Measurements from ENCODE around the gene RFC4. TPM values are rescaled to one million over a fixed set of nuclear protein-coding genes. Genes with fewer than 3 reads are reported as not detected.

RFC4 gene
- total and polyA plus RNA-seq, 2 experiments from 2014 or later = 73.3 to 107 TPM

- TF ChIP-seq REST (IDR thresholded peaks at IDR 0.05; ENCODE audit: unreplicated experiment) = no peak
- no peak for TF ChIP-seq STAT1 (IDR thresholded peaks at IDR 0.05; ENCODE audit: unreplicated experiment)
- TF ChIP-seq ZNF462 (CRISPR knock-in tag; IDR thresholded peaks at IDR 0.05) = no peak
- no peak for TF ChIP-seq POLR2AphosphoS5 (IDR thresholded peaks at IDR 0.05; ENCODE audit: low read depth)
- TF ChIP-seq CREB1 (CRISPR knock-in tag; IDR thresholded peaks at IDR 0.05; ENCODE audit: low read depth) = no peak
Observed at GRCh38 chr3:186818516-186818915, 12.2 kb upstream of the RFC4 start (continued).

- Histone ChIP-seq H3K27me3 (ENCODE audit: insufficient read depth) (no peaks in the 10 kb centered on the region), H3K4me3 (no peak overlapping the region), H4K20me1 (replicated peaks; ENCODE audit: insufficient read depth) (no peaks in the 10 kb centered on the region), H3K4me2 (0 out of 2 replicates have a peak overlapping the region, but pooled peaks have one; percentile 38), H3K4me1 (ENCODE audit: insufficient read depth) (peaks cover 13% of the 10 kb centered on the region), H2AFZ (peak overlapping the region; percentile 73; the same call in 1 of the 2 replicates), H3K79me2 (replicated peaks; ENCODE audit: insufficient read depth) (no peaks in the 10 kb centered on the region), H3K27ac (ENCODE audit: low read depth) (no peak overlapping the region), H3K9me2 (ENCODE audit: insufficient read depth) (no peaks in the 10 kb centered on the region), H3F3A (replicated peaks; ENCODE audit: low read depth) (no peaks in the 10 kb centered on the region), H3K36me3 (ENCODE audit: insufficient read depth) (no peaks in the 10 kb centered on the region)
- Mint-ChIP-seq H3K36me3 (ENCODE audit: low read depth) (no peaks in the 10 kb centered on the region; the same call in 2 of the 3 replicates), H3K4me1 (peaks cover 14% of the 10 kb centered on the region), H3K9me3 (no peaks in the 10 kb centered on the region), H3K4me3 (no peak overlapping the region), H3K27ac (no peak overlapping the region; the same call in 1 of the 2 replicates), H3K27me3 (ENCODE audit: insufficient read depth, low read depth, poor library complexity) (peaks cover 7% of the 10 kb centered on the region)
- ATAC-seq = peak; percentile 27; the same call in 1 of the 3 replicates
- DNase-seq (ENCODE audit: low spot score) = no peak
- TF ChIP-seq ZNF462 (CRISPR knock-in tag; IDR thresholded peaks at IDR 0.05) = no peak
Observed at GRCh38 chr3:186815435-186815834, 9.2 kb upstream of the RFC4 start.
